Activated naive CD8-positive, alpha-beta T cell (primary cell): ENCODE data around the gene INO80B.
A peak's percentile ranks its signal among the peaks of the same experiment; 100 is the strongest.
"Not testable (repeated sequence)": the region's sequence is repeated elsewhere in the genome, so short reads cannot be mapped to it uniquely, and the experiment has no call there.

Experiments used
- H3K27ac Mint-ChIP-seq: one replicate; pipeline ENCODE4 v1.8.0; 2021; ENCODE audit warnings: mixed read lengths
- H3K27me3 Mint-ChIP-seq: one replicate; pipeline ENCODE4 v1.8.0; 2021; ENCODE audit warnings: mixed read lengths
- H3K36me3 Mint-ChIP-seq: one replicate; pipeline ENCODE4 v1.8.0; 2021; ENCODE audit warnings: mixed read lengths
- H3K4me1 Mint-ChIP-seq: one replicate; pipeline ENCODE4 v1.8.0; 2021; ENCODE audit warnings: low read depth, mixed read lengths
- H3K4me3 Mint-ChIP-seq: one replicate; pipeline ENCODE4 v1.8.0; 2021; ENCODE audit warnings: mild to moderate bottlenecking, mixed read lengths
- H3K9me3 Mint-ChIP-seq: one replicate; pipeline ENCODE4 v1.8.0; 2021; ENCODE audit warnings: low read depth, mixed read lengths

The INO80B gene

DNA sequence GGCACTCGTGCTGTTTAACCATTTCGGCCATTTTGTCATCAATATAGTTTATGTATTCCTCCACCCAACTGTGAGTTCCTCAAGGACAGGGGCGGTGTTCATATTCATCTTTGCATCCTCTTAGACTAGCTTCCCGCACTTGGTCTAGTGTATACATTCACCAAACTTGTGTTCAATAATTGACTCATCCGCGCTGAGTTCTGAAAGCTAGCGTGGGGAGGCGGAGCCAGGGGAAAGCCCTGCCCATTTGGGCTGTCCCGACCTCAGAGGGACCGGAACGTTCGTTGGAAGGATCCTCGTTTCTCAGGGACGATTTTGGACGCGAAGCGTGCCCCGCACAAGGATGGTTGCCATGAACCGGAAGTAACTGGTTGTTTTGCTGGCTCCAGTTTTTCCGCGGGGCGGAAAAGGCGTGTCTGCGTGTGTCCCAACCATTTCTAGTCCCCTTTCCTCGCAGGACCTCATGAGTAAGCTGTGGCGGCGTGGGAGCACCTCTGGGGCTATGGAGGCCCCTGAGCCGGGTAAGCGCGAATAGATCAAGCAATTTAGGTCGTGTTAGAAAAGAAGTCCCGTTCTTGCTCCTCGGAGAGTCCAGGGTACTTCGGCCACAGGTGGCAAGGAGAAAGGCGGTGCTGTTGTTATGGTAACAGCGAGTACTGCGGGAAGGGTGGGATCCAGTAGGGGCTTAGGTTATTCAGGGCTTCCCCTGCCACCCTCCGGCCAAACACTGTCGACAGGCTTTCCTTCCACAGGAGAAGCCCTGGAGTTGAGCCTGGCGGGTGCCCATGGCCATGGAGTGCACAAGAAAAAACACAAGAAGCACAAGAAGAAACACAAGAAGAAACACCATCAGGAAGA, at the start of gene INO80B:
Gene INO80B, plus strand, starts transcription at position 434 of the 858 bp plus-strand sequence. Its CDS starts 30 bp downstream, at position 464.
- Mint-ChIP-seq H3K4me1 (peaks cover 52% of the 10 kb centered on the region), H3K9me3 (no peaks in the 10 kb centered on the region), H3K27ac (peak within 1 kb of the TSS; percentile 98), H3K36me3 (peaks cover 7% of the 10 kb centered on the region), H3K27me3 (no peaks in the 10 kb centered on the region), H3K4me3 (peak within 1 kb of the TSS; percentile 98)

DNA sequence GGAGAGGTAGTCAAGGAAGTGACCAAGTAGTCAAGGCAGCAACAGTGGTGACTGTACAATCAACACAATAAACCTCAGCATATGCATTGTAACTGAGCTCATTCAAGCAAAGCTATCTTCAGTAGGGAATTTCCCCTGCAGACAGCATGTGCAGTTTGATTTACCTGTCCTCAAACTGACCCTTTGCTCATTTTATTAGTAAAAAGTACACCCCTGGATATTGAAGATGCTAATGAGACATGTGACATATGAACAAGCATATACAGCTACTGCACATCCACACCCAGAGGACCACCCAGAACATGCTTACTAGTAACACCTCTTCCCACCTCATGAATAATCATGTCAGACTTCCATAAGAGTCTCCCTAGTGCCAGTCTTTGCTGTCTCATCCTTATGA, 48.9 kb upstream of the INO80B start:
- Mint-ChIP-seq H3K4me3 (no peak overlapping the region), H3K27me3 (peaks cover 3% of the 10 kb centered on the region), H3K9me3 (no peaks in the 10 kb centered on the region), H3K27ac (no peak overlapping the region), H3K36me3 (no peaks in the 10 kb centered on the region), H3K4me1 (no peaks in the 10 kb centered on the region)

DNA sequence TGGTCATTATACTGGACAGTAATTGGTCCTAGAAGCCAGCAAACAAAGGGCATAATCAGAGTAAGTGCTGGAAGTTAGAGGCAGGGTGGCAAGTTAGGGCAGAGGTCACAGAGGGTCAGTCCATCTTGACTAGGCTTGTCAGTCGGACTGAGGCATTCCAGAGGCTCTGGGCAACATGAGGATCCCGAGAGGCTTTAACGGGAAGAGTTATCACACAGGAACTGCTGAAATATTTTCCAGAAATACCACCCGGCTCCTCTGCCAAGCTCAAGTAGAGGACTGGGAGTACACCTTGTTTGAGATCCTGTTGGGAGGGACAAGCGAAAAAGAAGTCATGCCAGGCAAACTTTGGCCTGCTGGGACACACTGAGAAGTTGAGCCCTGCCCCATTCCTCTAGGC, 47.2 kb upstream of the INO80B start:
- H3K9me3 Mint-ChIP-seq = no peaks in the 10 kb centered on the region
- H3K36me3 Mint-ChIP-seq = no peaks in the 10 kb centered on the region
- no peak overlapping the region for H3K27ac Mint-ChIP-seq
- no peak overlapping the region for H3K4me3 Mint-ChIP-seq
- peaks cover 3% of the 10 kb centered on the region for H3K27me3 Mint-ChIP-seq
- no peaks in the 10 kb centered on the region for H3K4me1 Mint-ChIP-seq

DNA sequence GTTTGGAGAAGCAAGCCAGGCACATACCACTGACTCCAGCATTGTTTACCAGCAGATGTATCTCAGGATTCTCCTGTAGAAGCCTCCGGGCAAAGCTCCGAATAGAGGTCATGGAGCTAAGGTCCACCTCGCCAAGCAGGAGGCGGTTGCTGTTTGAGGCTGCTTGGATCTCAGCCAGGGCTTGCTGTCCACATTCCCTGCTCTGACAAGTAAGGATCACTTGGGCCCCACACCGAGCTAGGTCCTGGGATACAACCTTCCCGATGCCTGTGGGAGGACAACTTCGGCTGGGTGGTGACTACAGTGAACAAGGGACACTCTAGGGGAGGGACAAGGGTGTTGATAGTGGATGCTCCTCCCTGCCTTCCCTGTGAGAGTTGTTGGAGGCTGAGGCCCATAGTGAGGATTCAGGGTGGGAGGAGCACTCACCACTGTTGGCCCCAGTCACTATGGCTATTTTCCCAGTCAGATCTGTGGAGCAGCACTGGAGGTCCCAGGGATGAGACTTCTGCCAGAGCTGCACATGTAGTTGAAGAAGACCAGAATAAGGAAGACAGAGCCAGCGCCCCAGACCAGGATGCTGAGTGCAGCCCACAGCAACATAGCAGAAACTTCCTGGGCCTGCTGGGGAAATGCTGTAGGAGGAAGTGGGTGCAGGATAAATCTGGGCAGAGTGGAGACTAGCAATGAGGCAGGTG, 41.7 kb upstream of the INO80B start:
- no peak overlapping the region for H3K27ac Mint-ChIP-seq
- H3K9me3 Mint-ChIP-seq = no peaks in the 10 kb centered on the region

DNA sequence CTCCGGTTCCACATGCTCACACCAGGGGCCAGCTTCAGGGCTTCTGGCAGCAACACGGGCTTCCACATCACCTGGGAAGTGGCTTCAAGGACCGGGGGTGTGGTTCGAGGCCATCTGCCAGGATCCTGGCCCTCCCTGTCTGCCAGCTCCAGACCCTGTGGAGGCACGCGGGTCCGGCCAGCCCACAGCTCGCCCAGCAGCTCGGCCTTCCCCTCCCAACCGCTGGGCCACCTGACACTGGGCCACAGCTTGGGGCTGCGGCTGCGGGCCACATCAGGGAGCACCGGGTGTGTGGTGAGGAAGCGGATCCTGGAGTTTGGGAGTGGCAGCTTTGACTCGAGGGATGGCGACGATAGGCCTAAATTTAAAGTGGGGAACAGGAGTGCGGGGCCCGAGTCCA, 40.4 kb upstream of the INO80B start:
- H3K4me3 Mint-ChIP-seq = peak overlapping the region; percentile 66
- H3K36me3 Mint-ChIP-seq = no peaks in the 10 kb centered on the region
- peaks cover 18% of the 10 kb centered on the region for H3K4me1 Mint-ChIP-seq
- peaks cover under 1% of the 10 kb centered on the region for H3K27me3 Mint-ChIP-seq
- no peak overlapping the region for H3K27ac Mint-ChIP-seq
- no peaks in the 10 kb centered on the region for H3K9me3 Mint-ChIP-seq

More for the DNA sequence above, 41.7 kb upstream of the INO80B start:
- peaks cover 18% of the 10 kb centered on the region for H3K4me1 Mint-ChIP-seq
- no peaks in the 10 kb centered on the region for H3K36me3 Mint-ChIP-seq
- H3K27me3 Mint-ChIP-seq = peaks cover 1% of the 10 kb centered on the region
- H3K4me3 Mint-ChIP-seq = no peak overlapping the region

DNA sequence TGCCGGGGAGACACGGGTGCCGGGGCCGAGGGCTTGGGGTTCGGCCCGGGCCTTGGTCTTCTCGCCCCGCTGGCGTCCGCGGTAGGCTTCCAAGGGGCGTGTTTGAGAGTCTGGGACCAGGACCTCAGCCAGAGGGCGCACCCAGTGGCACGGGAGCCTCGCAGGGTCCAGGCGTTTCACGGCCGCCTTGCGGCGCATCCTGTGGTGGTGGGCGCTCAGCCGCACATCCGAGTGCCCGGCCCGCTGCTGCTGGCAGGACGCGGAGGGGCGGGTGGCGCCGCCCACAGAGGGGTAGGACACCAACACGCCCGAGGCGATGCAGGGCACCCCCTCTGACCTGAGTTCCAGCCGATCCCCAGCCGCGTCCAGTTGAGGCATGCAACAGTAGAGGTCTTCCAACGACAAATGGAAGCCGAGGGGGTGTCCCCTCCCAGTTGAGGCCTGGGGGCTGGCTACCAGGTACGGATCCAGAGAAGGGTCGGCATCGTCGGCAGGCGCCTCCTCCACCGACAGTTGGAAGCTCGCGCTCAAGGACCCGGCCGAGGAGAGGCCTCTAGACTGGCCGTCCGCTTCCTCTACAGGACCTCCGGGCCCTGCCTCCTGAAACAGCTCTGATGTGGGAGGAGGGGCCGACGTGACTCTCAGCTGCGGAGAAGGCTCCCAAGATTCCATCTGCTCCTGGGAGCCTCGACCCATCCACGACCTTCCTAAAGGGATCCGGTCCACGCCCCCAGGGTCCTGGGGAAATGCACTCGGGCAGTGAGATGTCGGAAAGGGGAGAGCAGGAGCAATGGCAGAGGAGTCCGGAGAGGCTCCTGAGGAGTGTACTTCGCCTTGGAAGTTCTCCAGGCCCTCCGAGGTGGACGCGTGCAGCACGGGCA, 39.8 kb upstream of the INO80B start:
- Mint-ChIP-seq H3K4me3 (peak overlapping the region; percentile 66), H3K4me1 (peaks cover 22% of the 10 kb centered on the region), H3K27ac (no peak overlapping the region), H3K9me3 (no peaks in the 10 kb centered on the region), H3K27me3 (no peaks in the 10 kb centered on the region), H3K36me3 (no peaks in the 10 kb centered on the region)

DNA sequence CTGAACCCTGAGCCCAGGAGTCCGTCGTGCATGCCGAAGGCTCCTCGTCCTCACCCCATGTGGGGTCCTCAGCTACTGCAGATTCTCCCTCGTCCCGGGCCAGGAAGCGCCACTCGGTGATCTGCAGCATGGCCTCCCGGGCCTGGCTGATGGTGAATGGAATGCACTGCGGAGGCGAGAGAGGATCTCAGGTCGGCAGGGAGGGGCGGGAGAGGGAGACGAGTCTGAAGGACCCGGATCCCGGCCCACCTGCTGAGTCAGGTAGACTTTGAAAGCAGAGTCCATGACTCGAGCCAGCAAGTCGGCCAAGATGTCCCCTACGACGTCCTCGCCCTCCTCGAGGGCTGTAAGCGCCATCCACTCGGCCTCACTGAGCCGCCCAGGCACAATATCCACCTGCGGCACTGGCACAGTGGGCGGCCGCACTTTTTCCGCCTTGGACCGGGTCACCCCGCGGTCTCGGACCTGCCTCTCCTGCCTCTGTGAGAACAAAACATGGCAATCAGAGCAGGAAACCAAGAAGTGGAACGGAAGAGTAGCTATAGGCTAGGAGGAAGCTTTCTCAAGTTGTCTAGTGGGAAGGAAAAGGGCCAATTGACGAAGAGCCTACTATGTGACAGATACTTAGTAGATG, 39.0 kb upstream of the INO80B start:
- no peaks in the 10 kb centered on the region for H3K9me3 Mint-ChIP-seq
- H3K4me3 Mint-ChIP-seq = peak overlapping the region; percentile 65
- no peaks in the 10 kb centered on the region for H3K36me3 Mint-ChIP-seq
- peaks cover 27% of the 10 kb centered on the region for H3K4me1 Mint-ChIP-seq
- H3K27me3 Mint-ChIP-seq = no peaks in the 10 kb centered on the region
- no peak overlapping the region for H3K27ac Mint-ChIP-seq

DNA sequence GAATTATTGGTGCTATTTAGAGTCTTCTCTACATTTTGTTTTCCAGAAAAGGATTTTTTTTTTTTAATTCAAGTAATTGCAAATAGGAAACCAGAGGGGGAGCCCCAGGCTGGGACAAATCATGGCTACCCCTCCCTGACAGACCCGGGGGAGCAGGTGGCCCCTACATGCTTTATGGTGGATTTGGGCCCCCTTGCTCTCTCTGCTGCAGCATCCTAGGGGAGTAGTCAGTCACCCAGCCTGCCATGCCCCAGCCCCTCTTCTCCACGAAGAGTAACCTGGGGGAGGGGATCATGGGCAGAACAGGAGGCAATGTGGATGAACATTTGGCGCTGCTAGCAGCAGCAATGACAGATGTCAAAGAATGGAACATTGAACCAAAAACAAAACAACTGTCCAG, 38.1 kb upstream of the INO80B start:
- H3K36me3 Mint-ChIP-seq = no peaks in the 10 kb centered on the region
- no peaks in the 10 kb centered on the region for H3K9me3 Mint-ChIP-seq
- H3K27me3 Mint-ChIP-seq = no peaks in the 10 kb centered on the region
- H3K4me3 Mint-ChIP-seq = no peak overlapping the region
- H3K4me1 Mint-ChIP-seq = peaks cover 32% of the 10 kb centered on the region
- no peak overlapping the region for H3K27ac Mint-ChIP-seq

DNA sequence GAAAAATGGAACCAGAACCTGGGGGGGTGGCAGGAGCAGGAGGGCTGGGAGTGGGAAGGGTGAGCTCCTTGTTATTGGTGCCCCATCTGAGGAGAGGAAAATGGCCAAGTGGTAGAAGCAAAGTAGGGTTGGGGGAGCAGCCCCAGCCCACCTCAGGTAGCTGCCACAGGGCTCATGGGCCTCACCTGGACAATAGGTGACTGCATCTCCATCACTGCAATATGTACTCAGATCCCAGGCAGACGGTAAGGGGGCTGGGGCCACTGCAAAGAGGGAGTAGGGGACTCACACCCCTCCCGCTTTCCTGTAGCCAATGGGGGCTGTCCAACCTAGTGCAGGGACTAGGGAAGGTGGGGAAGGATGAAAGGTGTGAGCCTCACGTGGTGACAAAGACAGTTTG, 37.7 kb upstream of the INO80B start:
- Mint-ChIP-seq H3K27ac (no peak overlapping the region), H3K9me3 (no peaks in the 10 kb centered on the region), H3K36me3 (no peaks in the 10 kb centered on the region), H3K4me1 (peaks cover 32% of the 10 kb centered on the region), H3K27me3 (no peaks in the 10 kb centered on the region), H3K4me3 (no peak overlapping the region)

DNA sequence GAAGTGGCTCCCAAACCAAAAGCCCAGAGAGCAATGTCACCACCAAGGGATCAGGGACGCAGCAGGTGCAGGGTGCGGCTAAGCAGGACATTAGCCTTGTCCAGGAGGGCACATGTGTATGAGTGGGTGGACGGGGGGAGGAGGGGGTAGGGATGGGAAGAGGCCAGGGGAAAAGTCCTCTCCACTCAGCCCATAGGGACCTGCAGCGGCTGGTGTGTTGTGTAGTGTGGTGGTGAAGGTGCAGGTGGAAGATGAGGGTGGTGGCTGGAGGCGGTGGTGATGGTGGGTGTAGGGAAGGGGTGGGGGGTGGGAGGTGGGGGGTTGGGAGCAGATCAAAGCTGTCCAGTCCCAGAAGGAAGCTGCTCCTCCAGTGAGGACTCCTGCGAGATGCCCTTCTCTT, 37.1 kb upstream of the INO80B start:
- H3K36me3 Mint-ChIP-seq = no peaks in the 10 kb centered on the region
- H3K9me3 Mint-ChIP-seq = no peaks in the 10 kb centered on the region
- H3K27me3 Mint-ChIP-seq = no peaks in the 10 kb centered on the region
- no peak overlapping the region for H3K27ac Mint-ChIP-seq
- H3K4me1 Mint-ChIP-seq = peaks cover 34% of the 10 kb centered on the region
- H3K4me3 Mint-ChIP-seq = no peak overlapping the region

DNA sequence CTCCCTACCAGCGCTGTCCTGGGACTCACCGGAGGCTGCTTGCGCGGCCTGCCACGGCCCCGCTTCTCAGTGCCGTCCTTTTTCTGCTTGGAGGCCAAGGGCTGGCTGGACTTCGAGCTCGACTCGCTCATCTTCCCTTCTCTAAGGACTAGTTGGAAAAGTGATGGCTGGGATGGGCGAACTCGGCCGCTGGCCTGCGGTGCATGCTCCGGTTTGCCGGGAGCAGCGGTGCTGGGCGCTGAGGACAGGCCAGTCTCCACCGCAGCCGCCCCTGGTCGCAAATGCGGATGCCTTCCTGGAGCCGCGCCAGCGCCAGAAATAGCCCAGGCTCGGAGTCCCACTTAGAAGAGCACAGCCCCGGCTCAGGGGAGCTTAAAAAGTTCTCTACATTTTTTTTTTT, 36.6 kb upstream of the INO80B start:
- no peaks in the 10 kb centered on the region for H3K9me3 Mint-ChIP-seq
- H3K4me3 Mint-ChIP-seq = no peak overlapping the region
- no peak overlapping the region for H3K27ac Mint-ChIP-seq
- H3K27me3 Mint-ChIP-seq = no peaks in the 10 kb centered on the region
- no peaks in the 10 kb centered on the region for H3K36me3 Mint-ChIP-seq
- H3K4me1 Mint-ChIP-seq = peaks cover 34% of the 10 kb centered on the region

DNA sequence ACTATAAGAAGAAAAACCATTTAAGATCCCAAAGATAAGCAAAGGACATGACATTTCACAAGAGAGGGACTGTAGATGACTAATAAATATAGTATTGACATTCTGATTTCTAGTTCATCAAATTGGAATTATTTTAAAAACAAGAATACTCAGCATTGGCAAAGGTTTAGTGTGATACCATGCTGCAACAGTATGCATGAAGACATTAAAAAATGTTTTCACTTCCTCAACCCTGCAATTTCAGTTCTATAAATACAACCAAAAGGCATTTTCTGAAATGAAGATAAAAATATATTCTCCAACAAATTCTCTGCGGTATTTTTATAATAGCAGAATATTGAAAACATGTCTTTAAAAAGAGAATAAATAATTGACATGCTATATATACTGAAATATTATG, 35.5 kb upstream of the INO80B start:
- no peaks in the 10 kb centered on the region for H3K9me3 Mint-ChIP-seq
- H3K27me3 Mint-ChIP-seq = no peaks in the 10 kb centered on the region
- peaks cover 28% of the 10 kb centered on the region for H3K4me1 Mint-ChIP-seq
- no peak overlapping the region for H3K27ac Mint-ChIP-seq
- no peaks in the 10 kb centered on the region for H3K36me3 Mint-ChIP-seq
- no peak overlapping the region for H3K4me3 Mint-ChIP-seq

DNA sequence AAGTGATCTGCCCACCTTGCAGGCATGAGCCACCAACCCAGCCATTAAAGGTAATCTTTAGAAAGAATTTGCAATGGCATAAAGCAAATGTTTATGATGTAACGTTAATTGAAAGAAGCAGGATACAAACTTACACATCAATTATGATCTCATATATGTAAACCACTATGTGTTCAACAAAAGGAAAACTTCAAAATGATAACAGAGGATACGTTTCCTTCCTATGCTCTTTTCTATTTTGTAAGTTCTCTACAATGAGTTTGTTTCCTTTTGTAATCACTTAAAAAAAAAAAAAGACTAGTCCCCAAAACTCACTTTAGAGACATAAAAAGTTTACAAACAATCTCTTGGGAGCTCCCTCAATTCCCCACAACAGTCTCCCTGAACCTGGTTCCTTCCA, 34.9 kb upstream of the INO80B start:
- H3K27me3 Mint-ChIP-seq = no peaks in the 10 kb centered on the region
- H3K27ac Mint-ChIP-seq = peak overlapping the region; percentile 73
- H3K4me1 Mint-ChIP-seq = peaks cover 28% of the 10 kb centered on the region
- peak overlapping the region; percentile 78 for H3K4me3 Mint-ChIP-seq
- no peaks in the 10 kb centered on the region for H3K36me3 Mint-ChIP-seq
- no peaks in the 10 kb centered on the region for H3K9me3 Mint-ChIP-seq

DNA sequence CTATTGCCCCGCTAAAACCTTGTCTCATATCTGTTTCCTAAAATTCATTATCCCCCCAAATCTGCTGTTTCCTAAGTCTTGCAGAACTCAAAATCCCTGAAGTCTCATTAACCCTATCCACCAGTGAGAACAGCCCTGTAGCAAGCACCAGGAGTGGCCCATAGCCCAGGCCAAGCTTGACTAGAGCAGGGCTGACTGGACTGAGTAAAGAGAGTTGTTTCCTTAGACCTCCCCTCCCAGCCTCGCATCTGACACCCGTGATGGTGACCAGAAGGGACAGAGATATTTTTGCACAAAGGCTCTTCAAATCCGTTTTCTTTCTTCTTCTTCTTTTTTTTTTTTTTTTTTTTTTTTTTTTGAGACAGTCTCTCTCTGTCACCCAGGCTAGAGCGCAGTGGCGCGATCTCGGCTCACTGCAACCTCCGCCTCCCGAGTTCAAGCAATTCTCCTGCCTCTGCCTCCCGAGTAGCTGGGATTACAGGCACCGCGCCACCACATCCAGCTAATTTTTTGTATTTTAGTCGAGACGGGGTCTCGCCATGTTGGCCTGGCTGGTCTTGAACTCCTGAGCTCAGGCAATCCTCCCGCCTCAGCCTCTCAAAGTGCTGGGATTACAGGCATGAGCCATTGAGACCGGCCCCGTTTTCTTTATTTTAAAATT, 34.3 kb upstream of the INO80B start:
- not testable (repeated sequence) for H3K9me3 Mint-ChIP-seq, H3K36me3 Mint-ChIP-seq, H3K27me3 Mint-ChIP-seq
- H3K27ac Mint-ChIP-seq = peak overlapping the region; percentile 87
- peak overlapping the region; percentile 100 for H3K4me3 Mint-ChIP-seq
- H3K4me1 Mint-ChIP-seq = peaks cover 26% of the 10 kb centered on the region
